ENCODE results near the gene PLEKHM2.

DNA sequence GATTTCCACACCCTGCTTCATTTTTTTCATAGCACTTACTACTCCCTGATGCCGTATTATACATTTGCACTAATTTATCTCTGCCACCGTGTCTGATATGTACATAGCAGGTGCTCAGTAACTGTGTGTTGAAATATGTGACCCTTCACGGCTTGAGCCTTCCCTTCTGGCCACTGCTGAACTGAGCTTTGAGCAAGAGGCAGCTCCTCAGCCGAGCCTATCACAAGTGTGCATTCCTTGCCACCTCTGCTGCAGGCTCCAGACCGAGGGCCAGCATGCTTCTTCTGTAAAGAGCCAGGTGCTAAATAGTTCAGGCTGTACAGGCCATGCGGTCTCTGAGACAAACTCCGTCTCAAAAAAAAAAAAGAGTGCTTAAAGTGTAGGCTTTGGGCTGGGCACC, 22.6 kb downstream of the PLEKHM2 start:
- no peak for TF ChIP-seq EZH2 (IDR thresholded peaks at IDR 0.05)
- TF ChIP-seq, protein P1, sequence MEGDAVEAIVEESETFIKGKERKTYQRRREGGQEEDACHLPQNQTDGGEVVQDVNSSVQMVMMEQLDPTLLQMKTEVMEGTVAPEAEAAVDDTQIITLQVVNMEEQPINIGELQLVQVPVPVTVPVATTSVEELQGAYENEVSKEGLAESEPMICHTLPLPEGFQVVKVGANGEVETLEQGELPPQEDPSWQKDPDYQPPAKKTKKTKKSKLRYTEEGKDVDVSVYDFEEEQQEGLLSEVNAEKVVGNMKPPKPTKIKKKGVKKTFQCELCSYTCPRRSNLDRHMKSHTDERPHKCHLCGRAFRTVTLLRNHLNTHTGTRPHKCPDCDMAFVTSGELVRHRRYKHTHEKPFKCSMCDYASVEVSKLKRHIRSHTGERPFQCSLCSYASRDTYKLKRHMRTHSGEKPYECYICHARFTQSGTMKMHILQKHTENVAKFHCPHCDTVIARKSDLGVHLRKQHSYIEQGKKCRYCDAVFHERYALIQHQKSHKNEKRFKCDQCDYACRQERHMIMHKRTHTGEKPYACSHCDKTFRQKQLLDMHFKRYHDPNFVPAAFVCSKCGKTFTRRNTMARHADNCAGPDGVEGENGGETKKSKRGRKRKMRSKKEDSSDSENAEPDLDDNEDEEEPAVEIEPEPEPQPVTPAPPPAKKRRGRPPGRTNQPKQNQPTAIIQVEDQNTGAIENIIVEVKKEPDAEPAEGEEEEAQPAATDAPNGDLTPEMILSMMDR (IDR thresholded peaks at IDR 0.05), result no peak
